B cell (primary cell): ENCODE results near the gene KISS1.

Experiments
- EZH2 ChIP-seq: IDR thresholded peaks from 2 replicates; pipeline ENCODE4 v1.6.1; 2012; ENCODE audit warnings: borderline replicate concordance, low read depth, mild to moderate bottlenecking, moderate library complexity, low read length; ENCODE audit not compliant: insufficient read depth, poor library complexity, severe bottlenecking
- TF ChIP-seq, protein P1 (sequence below): fragments of 200-600 bp; IDR thresholded peaks from one replicate; pipeline ENCODE4 v1.8.0; 2022; ENCODE audit warnings: antibody characterized with exemption, mild to moderate bottlenecking

DNA sequence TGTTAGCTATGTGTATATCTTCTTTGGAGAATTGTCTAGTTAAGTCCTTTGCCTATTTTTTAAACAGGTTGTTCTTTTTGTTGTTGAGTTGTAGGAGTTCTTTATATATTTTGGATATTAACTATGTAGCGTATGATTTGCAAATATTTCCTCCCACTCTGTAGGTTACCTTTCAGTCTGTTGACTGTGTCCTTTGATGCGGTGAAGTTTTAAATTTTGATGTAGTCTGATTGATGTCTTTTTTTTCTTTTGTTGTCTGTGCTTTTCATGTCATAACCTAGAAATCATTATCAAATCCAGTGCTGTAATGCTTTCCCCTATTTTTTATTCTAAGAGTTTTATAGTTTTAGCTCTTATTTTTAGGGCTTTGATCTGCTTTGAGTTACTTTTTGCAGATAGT, 8.7 kb upstream of the KISS1 start:
- TF ChIP-seq, protein P1, sequence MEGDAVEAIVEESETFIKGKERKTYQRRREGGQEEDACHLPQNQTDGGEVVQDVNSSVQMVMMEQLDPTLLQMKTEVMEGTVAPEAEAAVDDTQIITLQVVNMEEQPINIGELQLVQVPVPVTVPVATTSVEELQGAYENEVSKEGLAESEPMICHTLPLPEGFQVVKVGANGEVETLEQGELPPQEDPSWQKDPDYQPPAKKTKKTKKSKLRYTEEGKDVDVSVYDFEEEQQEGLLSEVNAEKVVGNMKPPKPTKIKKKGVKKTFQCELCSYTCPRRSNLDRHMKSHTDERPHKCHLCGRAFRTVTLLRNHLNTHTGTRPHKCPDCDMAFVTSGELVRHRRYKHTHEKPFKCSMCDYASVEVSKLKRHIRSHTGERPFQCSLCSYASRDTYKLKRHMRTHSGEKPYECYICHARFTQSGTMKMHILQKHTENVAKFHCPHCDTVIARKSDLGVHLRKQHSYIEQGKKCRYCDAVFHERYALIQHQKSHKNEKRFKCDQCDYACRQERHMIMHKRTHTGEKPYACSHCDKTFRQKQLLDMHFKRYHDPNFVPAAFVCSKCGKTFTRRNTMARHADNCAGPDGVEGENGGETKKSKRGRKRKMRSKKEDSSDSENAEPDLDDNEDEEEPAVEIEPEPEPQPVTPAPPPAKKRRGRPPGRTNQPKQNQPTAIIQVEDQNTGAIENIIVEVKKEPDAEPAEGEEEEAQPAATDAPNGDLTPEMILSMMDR, result no peak
- TF ChIP-seq EZH2, result no peak
